Sciatic nerve (tissue), 1 donor: ENCODE measurements around the gene PIGW. TPM values are rescaled to one million over a fixed set of nuclear protein-coding genes. Genes with fewer than 3 reads are reported as not detected.

Experiments
- total RNA-seq: library from RNA; stranded (reverse); fragmentation: NEBNext Ultra II Directional; extraction: Animal tissue kit (Norgen Biotek cat#: 25700); gene quantifications from one replicate; pipeline ENCODE4 v1.2.1, GENCODE V29; 2021
- donor health status: DM: no; HTN: no; CAD: no.

The PIGW gene
- total RNA-seq, 1 donor from 2014 or later = 3.2 TPM

Other genes starting within 250 kb of the PIGW start
- gene TBC1D3G, start 211.1 kb upstream of the PIGW start, total RNA-seq = not detected
- not detected for gene TBC1D3H, start 146.6 kb upstream of the PIGW start, total RNA-seq
- gene ZNHIT3, start 48.3 kb upstream of the PIGW start, total RNA-seq = 28.6 TPM
- gene MYO19, start 119 bp upstream of the PIGW start, total RNA-seq = 46.5 TPM
- gene GGNBP2, start 9.9 kb downstream of the PIGW start, total RNA-seq = 88.8 TPM
- 5.4 TPM for gene DHRS11, start 56.9 kb downstream of the PIGW start, total RNA-seq
- 5.6 TPM for gene MRM1, start 66.6 kb downstream of the PIGW start, total RNA-seq